ENCODE measurements around the gene SP100. TPM values are rescaled to one million over a fixed set of nuclear protein-coding genes. Genes with fewer than 3 reads are reported as not detected.

The SP100 gene
- total and polyA plus RNA-seq, 2 of the 13 experiments (the other 11 are each of a cell fraction or from before 2014, with no cell fraction given) = 12.6 to 16.5 TPM

GRCh38 chr2:230512955-230513748 is 97.2 kb downstream of the SP100 start (continued):
- peak; percentile 51 for TF ChIP-seq FOSL2 (CRISPR knock-in tag; IDR thresholded peaks at IDR 0.05)
- no peak for TF ChIP-seq PTBP1 (IDR thresholded peaks at IDR 0.05; ENCODE audit: low read depth, low read length, poor library complexity, severe bottlenecking)
- peak; percentile 78 for TF ChIP-seq NR2F2 (IDR thresholded peaks at IDR 0.05; ENCODE audit: borderline replicate concordance, low read depth)
- peak; percentile 44; the same call in 1 of the 2 replicates for TF ChIP-seq NFIC (IDR thresholded peaks at IDR 0.05; ENCODE audit: low read length)
- TF ChIP-seq NAIF1 (CRISPR knock-in tag; IDR thresholded peaks at IDR 0.05; ENCODE audit: borderline replicate concordance) = no peak
- TF ChIP-seq PPARG (CRISPR knock-in tag; conservative IDR thresholded peaks at IDR 0.05) = 0 out of 2 replicates have a peak, but pooled peaks have one; percentile 24
- TF ChIP-seq DNMT1 (CRISPR knock-in tag; IDR thresholded peaks at IDR 0.05) = no peak
- TF ChIP-seq FOXA1 (IDR thresholded peaks at IDR 0.05) = no peak
- peak; percentile 72 for TF ChIP-seq FOXA1 (CRISPR knock-in tag; IDR thresholded peaks at IDR 0.05)
- peak; percentile 44; the same call in 1 of the 2 replicates for TF ChIP-seq MED1 (CRISPR knock-in tag; IDR thresholded peaks at IDR 0.05)
- TF ChIP-seq GATA4 (IDR thresholded peaks at IDR 0.05; ENCODE audit: borderline replicate concordance, low read depth) = peak; percentile 57; the same call in 1 of the 2 replicates
- no peak for TF ChIP-seq SP1 (IDR thresholded peaks at IDR 0.05)
- TF ChIP-seq SP1 (CRISPR knock-in tag; IDR thresholded peaks at IDR 0.05) = no peak
- TF ChIP-seq SP140L (CRISPR knock-in tag; IDR thresholded peaks at IDR 0.05; ENCODE audit: borderline replicate concordance) = 0 out of 2 replicates have a peak, but pooled peaks have one; percentile 58
- 0 out of 2 replicates have a peak, but pooled peaks have one; percentile 50 for TF ChIP-seq TP53 (CRISPR knock-in tag; conservative IDR thresholded peaks at IDR 0.05)
- TF ChIP-seq SIX1 (CRISPR knock-in tag; IDR thresholded peaks at IDR 0.05; ENCODE audit: borderline replicate concordance) = peak; percentile 22; the same call in 1 of the 2 replicates
- TF ChIP-seq ZNF138 (CRISPR knock-in tag; IDR thresholded peaks at IDR 0.05; ENCODE audit: low read depth) = no peak
- 0 out of 2 replicates have a peak, but pooled peaks have one; percentile 44 for TF ChIP-seq MEIS2 (CRISPR knock-in tag; IDR thresholded peaks at IDR 0.05)
- no peak for TF ChIP-seq ZNF30 (CRISPR knock-in tag; IDR thresholded peaks at IDR 0.05)
- no peak for TF ChIP-seq ZMAT5 (CRISPR knock-in tag; IDR thresholded peaks at IDR 0.05; ENCODE audit: borderline replicate concordance, low read depth)
- no peak for TF ChIP-seq NR1H2 (CRISPR knock-in tag; IDR thresholded peaks at IDR 0.05; ENCODE audit: borderline replicate concordance, low read depth)
- TF ChIP-seq SAP130 (CRISPR knock-in tag; IDR thresholded peaks at IDR 0.05; ENCODE audit: low read depth) = peak; percentile 49; the same call in 1 of the 2 replicates
- TF ChIP-seq HHEX (CRISPR knock-in tag; IDR thresholded peaks at IDR 0.05) = peak; percentile 83; the same call in 1 of the 2 replicates
- TF ChIP-seq RARA (CRISPR knock-in tag; IDR thresholded peaks at IDR 0.05) = peak; percentile 75
- TF ChIP-seq CEBPB (IDR thresholded peaks at IDR 0.05; ENCODE audit: borderline replicate concordance, low read depth, low read length) = no peak
- TF ChIP-seq, protein P1, sequence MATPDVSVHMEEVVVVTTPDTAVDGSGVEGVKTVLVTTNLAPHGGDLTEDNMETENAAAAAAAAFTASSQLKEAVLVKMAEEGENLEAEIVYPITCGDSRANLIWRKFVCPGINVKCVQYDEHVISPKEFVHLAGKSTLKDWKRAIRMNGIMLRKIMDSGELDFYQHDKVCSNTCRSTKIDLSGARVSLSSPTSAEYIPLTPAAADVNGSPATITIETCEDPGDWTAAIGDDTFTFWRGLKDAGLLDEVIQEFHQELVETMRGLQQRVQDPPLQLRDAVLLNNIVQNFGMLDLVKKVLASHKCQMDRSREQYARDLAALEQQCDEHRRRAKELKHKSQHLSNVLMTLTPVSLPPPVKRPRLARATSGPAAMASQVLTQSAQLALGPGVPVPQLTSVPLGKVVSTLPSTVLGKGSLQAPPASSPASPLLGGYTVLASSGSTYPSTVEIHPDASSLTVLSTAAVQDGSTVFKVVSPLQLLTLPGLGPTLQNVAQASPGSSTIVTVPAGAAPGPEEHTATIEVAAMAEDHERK (CRISPR knock-in tag; IDR thresholded peaks at IDR 0.05; ENCODE audit: low read depth) = no peak
- TF ChIP-seq, protein P2, sequence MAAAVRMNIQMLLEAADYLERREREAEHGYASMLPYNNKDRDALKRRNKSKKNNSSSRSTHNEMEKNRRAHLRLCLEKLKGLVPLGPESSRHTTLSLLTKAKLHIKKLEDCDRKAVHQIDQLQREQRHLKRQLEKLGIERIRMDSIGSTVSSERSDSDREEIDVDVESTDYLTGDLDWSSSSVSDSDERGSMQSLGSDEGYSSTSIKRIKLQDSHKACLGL (CRISPR knock-in tag; IDR thresholded peaks at IDR 0.05) = no peak
- 0 out of 2 replicates have a peak, but pooled peaks have one; percentile 12 for TF ChIP-seq ZNF547 (CRISPR knock-in tag; IDR thresholded peaks at IDR 0.05)
- 0 out of 2 replicates have a peak, but pooled peaks have one; percentile 71 for TF ChIP-seq TOE1 (CRISPR knock-in tag; IDR thresholded peaks at IDR 0.05)

Measured in HepG2 (cell line).